ENCODE data around the gene SP4. TPM values are rescaled to one million over a fixed set of nuclear protein-coding genes. Genes with fewer than 3 reads are reported as not detected.

SP4 gene
- total RNA-seq, 1 experiment from 2014 or later, result 9.3 TPM

DNA sequence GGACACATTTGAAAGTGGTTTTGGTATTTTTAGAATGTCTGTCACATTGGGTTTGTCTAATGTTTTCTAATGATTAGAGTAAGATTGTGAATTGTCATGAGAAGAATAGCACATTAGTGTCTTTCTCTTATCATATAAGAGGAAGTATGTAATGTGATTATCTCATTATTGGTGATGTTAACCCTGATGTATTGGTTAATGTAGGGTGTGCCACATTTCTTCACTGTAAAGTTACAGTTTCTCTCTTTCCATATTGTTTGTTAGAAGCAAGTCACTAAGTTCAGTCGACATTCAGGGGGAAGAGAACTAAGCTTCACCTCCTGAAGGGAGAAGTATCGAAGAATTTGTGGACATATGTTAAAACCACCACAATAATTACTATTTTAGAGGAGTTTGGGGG lies 58.6 kb downstream of the SP4 start:
- DNase-seq (ENCODE audit: low spot score), result no peak
- Histone ChIP-seq H3K27me3 (replicated peaks; ENCODE audit: insufficient read depth, low read depth, low read length, poor library complexity) (no peaks in the 10 kb centered on the region), H3K9me3 (ENCODE audit: low read depth, low read length, poor library complexity, severe bottlenecking) (no peaks in the 10 kb centered on the region), H3K4me1 (ENCODE audit: insufficient read depth, low read length, poor library complexity, severe bottlenecking) (no peaks in the 10 kb centered on the region), H3K36me3 (ENCODE audit: insufficient read depth, low read length, poor library complexity, severe bottlenecking) (no peaks in the 10 kb centered on the region), H3K27ac (ENCODE audit: low read depth, low read length, poor library complexity, severe bottlenecking) (no peak overlapping the region), H3K4me3 (ENCODE audit: low read depth, low read length, poor library complexity, severe bottlenecking) (no peak overlapping the region)
- intact Hi-C loops (cut with micrococcal nuclease; ENCODE audit: unreplicated experiment), result no loop called here
- POLR2A ChIA-PET (ENCODE audit: low non-redundant PET), result no interaction called here
- BruUV-seq (replicated peaks), result no TSS peak
- CTCF ChIA-PET, result no interaction called here
- TF ChIP-seq EZH2 (IDR thresholded peaks at IDR 0.05; ENCODE audit: borderline replicate concordance, low read depth, low read length, poor library complexity, severe bottlenecking), result no peak
- TF ChIP-seq, protein P1, sequence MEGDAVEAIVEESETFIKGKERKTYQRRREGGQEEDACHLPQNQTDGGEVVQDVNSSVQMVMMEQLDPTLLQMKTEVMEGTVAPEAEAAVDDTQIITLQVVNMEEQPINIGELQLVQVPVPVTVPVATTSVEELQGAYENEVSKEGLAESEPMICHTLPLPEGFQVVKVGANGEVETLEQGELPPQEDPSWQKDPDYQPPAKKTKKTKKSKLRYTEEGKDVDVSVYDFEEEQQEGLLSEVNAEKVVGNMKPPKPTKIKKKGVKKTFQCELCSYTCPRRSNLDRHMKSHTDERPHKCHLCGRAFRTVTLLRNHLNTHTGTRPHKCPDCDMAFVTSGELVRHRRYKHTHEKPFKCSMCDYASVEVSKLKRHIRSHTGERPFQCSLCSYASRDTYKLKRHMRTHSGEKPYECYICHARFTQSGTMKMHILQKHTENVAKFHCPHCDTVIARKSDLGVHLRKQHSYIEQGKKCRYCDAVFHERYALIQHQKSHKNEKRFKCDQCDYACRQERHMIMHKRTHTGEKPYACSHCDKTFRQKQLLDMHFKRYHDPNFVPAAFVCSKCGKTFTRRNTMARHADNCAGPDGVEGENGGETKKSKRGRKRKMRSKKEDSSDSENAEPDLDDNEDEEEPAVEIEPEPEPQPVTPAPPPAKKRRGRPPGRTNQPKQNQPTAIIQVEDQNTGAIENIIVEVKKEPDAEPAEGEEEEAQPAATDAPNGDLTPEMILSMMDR (conservative IDR thresholded peaks at IDR 0.05; ENCODE audit: low read depth, low read length), result no peak

DNA sequence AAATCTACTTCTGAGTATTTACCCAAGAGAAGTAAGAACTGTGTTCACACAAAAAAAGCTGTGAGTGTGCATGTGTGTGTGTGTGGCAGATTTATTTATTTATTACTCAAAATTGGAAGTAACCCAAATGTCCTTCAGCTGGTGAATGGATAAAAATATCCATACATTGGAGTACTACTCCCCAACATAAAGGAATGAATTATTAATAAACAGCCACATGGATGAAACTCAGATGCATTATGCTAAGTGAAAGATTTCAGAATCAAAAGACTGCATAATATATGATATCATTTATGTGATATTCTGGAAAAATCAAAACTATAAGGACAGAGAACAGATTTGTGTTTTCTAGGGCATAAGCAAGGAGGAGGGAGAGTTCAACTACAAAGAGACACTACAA lies 67.8 kb downstream of the SP4 start:
- no peaks in the 10 kb centered on the region for H3K4me1 ChIP-seq (ENCODE audit: insufficient read depth, low read length, poor library complexity, severe bottlenecking)
- peaks cover 24% of the 10 kb centered on the region for H3K9me3 ChIP-seq (ENCODE audit: low read depth, low read length, poor library complexity, severe bottlenecking)
- DNase-seq (ENCODE audit: low spot score), result no peak
- POLR2A ChIA-PET (ENCODE audit: low non-redundant PET), result no interaction called here
- H3K27me3 ChIP-seq (replicated peaks; ENCODE audit: insufficient read depth, low read depth, low read length, poor library complexity), result no peaks in the 10 kb centered on the region
- intact Hi-C loops (cut with micrococcal nuclease; ENCODE audit: unreplicated experiment), result no loop called here
- no TSS peak for BruUV-seq (replicated peaks)
- no peak overlapping the region for H3K4me3 ChIP-seq (ENCODE audit: low read depth, low read length, poor library complexity, severe bottlenecking)
- no peak for TF ChIP-seq EZH2 (IDR thresholded peaks at IDR 0.05; ENCODE audit: borderline replicate concordance, low read depth, low read length, poor library complexity, severe bottlenecking)
- TF ChIP-seq, protein P1 (conservative IDR thresholded peaks at IDR 0.05; ENCODE audit: low read depth, low read length), result no peak
- CTCF ChIA-PET, result no interaction called here
- H3K36me3 ChIP-seq (ENCODE audit: insufficient read depth, low read length, poor library complexity, severe bottlenecking), result no peaks in the 10 kb centered on the region
- H3K27ac ChIP-seq (ENCODE audit: low read depth, low read length, poor library complexity, severe bottlenecking), result no peak overlapping the region

DNA sequence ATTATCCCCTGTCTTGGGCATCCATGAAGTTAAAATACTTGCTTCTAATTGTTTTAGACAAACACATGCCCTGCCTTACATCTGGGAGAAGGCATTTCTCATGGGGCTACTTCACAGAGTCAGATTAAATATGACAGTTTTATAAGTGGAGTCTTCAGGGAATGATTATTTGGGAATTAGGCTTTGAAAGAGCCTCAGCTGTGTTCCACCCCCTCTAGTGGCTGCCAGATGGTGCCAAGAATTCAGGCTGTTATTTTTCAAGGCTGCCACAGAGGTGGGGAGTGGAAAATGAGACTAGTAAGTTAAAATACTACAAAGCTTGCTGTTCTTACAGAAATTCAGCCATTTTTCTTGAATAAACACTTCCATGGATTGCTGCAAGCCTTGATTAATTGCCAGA lies 69.2 kb downstream of the SP4 start:
- no peaks in the 10 kb centered on the region for H3K4me1 ChIP-seq (ENCODE audit: insufficient read depth, low read length, poor library complexity, severe bottlenecking)
- ChIA-PET CTCF (no interaction called here), POLR2A (ENCODE audit: low non-redundant PET) (no interaction called here)
- TF ChIP-seq, protein P1 (conservative IDR thresholded peaks at IDR 0.05; ENCODE audit: low read depth, low read length), result no peak
- no peak for TF ChIP-seq EZH2 (IDR thresholded peaks at IDR 0.05; ENCODE audit: borderline replicate concordance, low read depth, low read length, poor library complexity, severe bottlenecking)
- intact Hi-C loops (cut with micrococcal nuclease; ENCODE audit: unreplicated experiment), result no loop called here
- no peak overlapping the region for H3K27ac ChIP-seq (ENCODE audit: low read depth, low read length, poor library complexity, severe bottlenecking)
- no peak overlapping the region for H3K4me3 ChIP-seq (ENCODE audit: low read depth, low read length, poor library complexity, severe bottlenecking)
- H3K27me3 ChIP-seq (replicated peaks; ENCODE audit: insufficient read depth, low read depth, low read length, poor library complexity), result no peaks in the 10 kb centered on the region
- peaks cover 24% of the 10 kb centered on the region for H3K9me3 ChIP-seq (ENCODE audit: low read depth, low read length, poor library complexity, severe bottlenecking)
- H3K36me3 ChIP-seq (ENCODE audit: insufficient read depth, low read length, poor library complexity, severe bottlenecking), result no peaks in the 10 kb centered on the region
- BruUV-seq (replicated peaks), result no TSS peak
- no peak for DNase-seq (ENCODE audit: low spot score)
